HG02678 (cell line): ENCODE data around the gene CAMK4.

Source experiments
- ATAC-seq: cut with Tn5 transposase; IDR thresholded peaks from one replicate; pipeline ENCODE4 v1.9.1; 2021; ENCODE audit warnings: mild to moderate bottlenecking, moderate library complexity; ENCODE audit not compliant: unreplicated experiment

The CAMK4 gene

DNA sequence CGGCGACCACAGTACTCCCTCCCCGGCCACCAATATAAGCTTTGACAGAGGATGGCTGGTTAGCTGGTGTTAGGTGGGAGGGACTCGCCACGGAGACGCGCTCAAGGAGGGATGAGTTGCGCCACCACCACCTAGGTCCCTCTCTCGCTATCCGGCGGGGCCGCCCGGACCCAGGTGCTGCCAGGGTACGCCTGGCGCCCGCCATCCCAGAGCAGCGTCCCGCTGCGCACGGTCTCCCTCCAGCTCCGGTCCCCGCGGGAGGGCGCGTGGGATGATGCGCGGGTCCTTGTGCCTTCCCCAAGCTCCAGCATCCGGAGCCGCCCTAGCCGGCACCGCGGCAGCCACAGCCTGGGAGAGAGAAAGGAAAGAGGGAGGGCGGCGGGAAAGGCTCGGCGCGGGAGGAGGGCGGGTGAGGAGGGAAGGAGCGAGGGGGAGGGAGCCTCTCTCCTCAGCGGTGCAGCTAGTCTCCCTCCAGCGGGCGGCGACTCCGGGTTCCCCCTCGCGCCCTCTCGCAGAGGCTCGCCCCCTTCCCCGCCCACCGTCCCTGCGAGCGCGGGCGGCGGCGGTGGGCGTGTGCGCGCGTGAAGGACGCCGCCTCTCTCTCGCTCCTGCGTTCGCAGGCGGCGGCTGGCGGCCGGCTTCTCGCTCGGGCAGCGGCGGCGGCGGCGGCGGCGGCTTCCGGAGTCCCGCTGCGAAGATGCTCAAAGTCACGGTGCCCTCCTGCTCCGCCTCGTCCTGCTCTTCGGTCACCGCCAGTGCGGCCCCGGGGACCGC is at the start of gene CAMK4:
Gene CAMK4 (plus strand): TSS at position 598 of the 774 bp plus-strand sequence. CDS start 100 bp downstream, at position 698.
- ATAC-seq, result peak; percentile 73

DNA sequence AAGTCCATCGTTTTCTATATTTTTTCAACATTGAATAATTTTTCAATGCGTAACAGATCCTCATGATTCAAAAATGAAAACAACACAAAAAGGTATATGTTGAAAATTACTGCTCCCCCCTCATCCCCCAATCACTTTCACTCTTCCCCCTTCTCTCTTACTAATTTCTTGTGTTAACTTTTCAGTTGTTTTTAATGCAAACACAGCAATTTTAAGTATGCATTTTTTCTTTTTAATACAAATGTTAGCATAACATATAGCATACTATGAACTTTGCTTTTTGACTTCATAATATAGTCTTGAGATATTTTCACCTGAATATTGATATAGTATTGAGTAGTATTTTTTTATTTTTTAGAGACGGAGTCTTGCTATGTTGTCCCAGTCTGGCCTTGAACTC is 41.1 kb upstream of the CAMK4 start:
- ATAC-seq, result no peak

DNA sequence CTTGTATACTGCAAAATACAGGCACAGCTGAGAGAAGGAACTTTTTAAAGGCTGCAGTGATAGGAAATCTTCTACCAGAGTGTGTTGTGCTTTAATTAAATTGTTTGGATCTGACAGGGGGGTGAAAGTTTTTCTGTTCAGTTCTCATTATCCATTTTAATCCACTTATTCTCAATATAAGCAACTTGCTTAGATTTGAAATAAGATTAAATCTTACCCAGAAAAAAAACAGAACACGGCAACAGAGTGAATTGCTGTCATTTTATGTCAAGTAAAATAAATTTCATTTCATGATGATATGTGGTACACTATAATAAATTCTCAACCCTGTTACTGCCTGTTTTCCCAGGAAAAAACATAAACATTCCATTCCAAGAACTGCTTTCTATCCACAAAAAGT is 37.1 kb upstream of the CAMK4 start:
- ATAC-seq, result no peak

DNA sequence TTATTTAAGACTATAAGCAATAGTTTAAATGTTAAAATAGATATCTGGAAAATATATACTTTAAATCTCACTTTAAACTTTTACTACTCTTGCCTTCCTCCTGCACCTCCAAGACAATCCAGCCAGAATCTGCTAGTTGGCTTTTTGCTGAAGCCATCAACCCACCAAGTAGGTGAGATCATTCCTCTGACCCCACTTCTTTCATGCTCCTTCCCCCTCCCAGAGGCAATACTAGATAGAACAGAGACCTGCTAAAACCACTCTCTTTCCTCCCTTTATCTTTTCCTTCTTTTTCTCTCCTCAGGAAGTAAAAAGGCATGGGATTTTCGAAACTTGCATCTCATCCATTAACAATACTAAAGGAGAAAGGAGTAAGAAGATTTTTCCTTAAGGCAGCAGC is 30.1 kb upstream of the CAMK4 start:
- no peak for ATAC-seq

DNA sequence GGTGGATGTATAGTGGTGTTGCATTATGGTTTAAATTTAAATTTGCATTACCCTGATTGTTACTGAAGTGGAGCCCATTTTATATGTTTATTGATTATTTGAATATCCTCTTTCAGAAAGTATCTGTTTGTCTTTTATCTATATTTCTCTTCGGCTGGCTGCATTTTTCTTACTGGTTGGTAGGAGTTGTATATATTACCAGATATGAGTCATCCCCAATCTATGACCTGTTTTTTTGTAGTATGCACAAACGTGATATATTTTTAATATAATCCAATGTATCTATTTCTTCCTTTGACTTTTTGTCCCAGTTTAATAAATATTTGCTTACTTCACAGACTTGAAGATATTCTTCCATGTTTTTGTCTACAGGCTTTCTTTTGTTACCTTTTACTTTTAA is 29.3 kb upstream of the CAMK4 start:
- no peak for ATAC-seq

DNA sequence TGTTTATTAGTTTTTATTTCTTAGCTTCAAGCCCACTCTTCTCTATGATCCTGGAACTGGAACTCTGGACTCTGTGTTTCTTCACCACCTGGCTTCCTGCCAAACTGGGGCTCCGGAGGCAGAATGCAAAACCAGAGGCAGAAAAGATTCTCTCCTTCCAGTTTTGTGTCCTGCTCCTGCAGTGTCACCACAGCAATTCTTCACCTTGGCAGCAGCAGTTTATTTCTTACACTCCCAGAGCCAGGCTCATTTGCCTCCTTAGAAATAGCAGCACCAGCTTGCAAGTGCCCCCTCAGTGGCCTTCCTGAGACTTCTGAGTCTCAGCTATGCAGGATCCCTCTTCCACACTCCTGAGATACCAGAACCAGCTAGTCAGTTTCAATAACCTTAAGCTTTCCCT is 26.7 kb upstream of the CAMK4 start:
- no peak for ATAC-seq

DNA sequence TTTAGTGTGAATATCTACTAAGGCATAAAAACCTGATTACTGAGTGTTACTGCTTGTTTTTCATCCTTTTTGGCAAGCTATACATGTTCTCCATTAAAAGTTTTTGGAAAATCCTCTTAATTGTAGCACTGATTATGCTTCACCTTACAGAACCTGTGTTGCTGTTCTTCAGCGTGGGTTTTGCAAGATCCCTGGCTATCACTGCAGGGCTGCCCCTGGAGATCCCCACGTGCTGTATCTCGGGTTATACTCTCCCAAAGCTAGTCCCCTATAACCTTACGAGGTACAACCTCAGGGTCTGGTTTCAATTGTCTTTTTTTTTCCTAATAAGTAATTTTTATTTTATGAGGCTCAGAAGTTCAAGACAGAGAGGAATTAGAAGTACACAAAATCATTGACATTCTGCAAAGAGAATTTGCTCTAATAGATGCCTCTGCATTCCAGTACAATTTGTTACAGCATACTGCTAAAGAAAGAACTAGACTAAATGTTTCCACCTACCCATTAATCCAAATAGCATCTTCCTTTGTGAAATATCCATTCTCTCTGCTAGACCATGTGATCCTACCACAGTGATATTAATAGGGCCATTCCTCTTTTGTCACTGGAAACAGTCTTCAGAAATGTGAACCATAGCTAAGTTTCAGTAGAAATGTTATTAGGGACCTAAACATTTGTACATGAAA is 25.8 kb upstream of the CAMK4 start:
- ATAC-seq, result no peak

DNA sequence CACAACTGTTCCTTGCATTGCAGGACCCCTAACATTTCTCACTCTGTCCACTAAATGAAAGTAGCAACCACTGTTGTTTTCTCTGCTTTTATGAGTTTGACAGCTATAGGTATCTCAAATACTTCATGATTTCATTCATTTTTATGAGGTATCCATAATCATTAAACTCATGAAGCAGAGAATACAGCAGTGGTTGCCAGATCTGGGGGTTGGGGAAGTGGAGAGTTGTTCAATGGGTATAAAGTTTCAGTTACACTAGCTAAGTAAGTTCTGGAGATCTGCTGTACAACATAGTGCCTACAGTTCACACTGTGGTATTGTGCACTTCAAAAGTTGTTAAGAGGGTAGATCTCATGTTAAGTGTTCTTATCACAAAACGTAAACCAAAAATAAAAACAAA is 23.4 kb upstream of the CAMK4 start:
- no peak for ATAC-seq

DNA sequence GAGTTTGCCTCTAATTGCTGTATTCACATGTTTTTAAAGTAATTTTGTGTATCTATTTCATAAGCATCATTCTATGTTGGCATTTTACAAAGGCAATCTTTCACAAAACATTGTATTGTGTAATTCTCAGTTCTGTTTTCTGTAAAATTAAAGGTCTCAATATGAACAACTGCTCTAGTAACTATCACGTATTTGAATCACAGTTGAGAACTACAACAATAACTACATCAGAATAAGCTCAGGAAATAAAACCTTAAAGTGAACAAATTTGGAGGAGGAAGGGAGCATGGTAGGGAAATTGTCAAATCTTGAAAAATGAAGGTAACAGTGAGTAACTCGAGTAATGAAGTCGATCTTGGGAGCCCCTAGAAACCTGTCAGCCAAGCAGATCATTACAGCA is 22.5 kb upstream of the CAMK4 start:
- no peak for ATAC-seq

DNA sequence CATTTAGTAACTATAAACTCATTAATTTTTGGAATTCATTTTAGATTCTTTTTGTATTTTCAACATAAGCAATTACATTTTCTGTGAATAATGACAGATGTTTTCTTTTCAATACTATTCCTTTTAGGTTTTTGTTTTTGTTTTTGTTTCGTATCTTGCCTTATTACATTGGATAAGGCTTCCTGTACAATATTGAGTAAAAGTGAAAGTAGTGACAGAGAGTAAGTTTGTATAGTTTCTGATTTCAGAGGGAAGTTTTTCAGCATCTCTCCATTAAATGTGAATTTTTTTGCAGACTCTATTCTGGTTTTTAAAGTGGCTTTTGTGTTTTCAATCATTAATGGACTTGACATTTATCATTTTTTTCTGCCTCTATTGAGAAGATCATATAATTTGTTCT is 12.8 kb upstream of the CAMK4 start:
- peak; percentile 67 for ATAC-seq

DNA sequence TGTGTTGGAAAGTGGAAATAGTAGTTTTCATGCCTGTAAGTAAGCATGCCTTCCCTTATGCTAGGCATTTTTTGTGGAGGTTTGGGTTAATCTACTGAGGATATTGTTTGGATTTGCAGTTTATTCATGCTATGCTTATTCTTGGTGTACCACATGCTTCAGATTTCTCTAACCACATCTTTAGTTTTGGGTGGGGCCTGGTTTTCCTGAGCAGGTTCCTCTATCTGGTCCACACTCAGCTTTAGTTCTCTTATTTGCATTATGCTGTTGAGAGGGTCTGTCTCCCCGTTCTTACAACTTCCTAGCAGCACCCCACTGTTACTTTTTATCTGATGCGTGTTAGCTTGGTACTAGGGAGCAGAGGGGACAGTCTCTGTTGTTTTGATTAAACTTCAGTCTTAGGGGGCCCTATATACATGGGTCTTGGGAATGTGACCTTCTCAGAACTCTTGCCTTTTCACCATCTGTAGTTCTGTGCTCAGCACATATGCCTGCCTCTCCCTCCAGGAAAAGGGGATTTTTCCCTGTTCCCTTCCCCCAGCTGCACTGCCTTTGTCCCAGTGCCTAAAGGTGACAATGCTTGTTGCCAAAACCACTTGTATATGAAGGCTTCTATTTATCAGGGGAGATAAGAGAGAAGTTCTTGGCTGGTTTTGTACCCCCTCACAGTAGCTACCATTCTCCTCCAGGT is 10.0 kb upstream of the CAMK4 start:
- ATAC-seq, result no peak

DNA sequence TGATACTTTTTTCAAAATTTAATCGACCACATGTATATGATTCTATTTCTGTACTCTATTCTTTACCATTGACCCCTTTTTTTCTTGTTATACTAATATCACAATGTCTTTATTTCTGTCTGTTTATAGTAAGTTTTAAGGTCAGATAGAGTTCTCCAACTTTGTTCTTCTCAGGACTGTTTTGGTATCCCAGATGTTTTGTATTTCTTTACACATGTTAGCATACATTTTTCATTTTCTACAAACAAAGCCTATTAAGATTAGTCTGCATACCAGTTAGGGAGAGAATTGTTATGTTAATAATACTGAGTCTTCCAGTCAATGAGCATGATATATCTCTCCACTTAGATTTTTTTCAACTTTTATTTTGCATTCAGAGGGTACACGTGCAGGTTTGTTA is 8.2 kb upstream of the CAMK4 start:
- no peak for ATAC-seq

DNA sequence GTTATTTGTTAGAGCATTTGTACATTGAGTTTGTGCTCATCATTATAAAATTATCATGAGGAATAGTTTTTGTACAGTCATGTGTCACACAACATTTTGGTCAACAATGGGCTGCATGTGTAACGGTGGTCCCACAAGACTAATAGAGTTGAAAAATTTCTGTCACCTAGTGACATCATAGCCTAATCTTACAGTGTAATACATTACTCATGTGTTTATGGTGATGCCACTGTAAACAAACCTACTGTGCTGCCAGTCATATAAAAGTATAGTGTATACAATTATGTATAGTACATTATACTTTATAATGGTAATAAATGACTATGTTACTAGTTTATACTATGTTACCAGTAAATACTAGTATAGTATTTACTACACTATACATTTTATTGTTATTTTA is 3.0 kb upstream of the CAMK4 start:
- no peak for ATAC-seq

DNA sequence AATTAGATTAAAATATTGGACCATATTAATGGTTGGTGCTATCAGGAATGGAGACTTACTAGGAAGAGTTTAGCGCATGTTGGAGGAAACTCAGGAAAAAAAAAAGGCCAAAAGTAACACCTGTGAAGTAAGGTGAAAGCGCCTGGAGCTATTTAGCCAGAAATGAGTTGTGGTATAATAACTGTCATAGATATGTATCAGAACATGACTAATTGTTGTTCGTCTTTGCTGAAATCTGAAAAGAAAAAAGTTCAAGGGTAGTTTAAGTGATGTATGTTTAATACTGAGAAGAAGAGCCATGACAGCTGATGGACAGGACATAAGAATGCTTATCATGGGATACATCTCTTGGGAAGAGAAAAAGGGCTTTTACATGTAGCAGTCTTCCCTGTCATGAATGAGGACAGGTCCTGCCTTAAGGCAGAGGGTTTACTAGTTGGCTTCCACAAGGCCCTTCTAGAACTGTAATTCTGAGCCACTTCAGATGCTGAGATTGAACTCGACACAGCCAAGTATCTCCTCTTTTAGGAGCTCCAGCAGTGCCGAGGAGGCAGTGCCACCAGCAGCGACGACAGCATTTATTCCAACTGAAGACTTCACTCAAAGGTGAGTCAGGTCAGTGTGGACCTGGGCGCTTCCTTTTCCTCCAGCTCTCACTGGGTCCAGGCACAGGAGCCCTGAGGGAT is 940 bp upstream of the CAMK4 start:
- ATAC-seq, result no peak

DNA sequence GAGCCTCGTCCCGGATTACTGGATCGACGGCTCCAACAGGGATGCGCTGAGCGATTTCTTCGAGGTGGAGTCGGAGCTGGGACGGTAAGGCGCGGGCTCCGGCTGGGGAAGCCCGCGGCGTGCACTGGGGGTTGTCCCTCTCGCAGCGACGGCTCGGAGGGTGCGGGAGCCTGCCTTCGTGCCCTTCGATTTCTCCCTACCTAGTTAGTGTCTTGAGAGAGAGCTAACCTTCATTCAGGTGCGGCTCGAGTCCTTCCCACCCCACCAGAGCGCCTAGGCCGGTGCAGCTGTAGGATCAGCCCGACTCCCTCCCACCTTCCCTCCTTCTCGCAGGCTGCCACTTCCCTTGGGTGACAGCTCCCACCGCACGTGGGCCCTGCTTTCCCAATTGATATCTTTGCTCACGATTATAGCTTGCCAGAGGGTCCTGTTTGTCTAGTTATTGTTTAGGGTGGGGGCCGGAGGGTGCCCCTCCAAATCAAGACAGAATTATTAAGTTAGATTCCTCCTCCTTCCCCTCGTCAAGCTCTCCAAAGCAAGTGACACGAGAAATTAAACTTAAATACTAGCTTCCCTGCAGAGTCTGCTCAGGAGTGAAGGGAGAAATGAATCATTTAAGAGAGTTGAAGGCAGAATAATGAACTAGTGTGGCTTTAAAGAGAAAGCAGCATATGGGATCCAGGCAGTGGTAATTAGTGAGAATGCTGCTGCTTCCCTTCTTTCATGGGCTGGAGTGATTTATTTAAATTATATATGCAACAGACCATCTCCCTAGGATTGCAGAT is 569 bp downstream of the CAMK4 start:
- peak; percentile 29 for ATAC-seq

DNA sequence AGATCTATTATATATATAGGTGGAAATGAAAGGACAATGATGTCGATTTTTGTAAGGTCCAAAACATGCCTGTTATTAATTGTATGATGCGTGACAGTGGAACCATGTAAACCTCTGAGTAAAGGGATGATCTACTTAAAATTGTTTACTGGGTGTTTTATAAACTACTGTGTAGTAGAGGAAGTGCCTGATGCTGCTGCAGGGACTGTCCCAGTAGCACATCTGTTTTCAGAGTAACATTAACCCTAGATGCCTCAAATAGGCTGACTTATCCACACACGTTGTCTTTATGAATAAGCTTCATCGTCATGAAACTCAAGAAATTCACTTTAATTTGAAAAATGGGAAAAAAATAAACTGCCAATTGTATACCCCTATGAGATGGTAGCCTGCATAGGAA is 1.7 kb downstream of the CAMK4 start:
- ATAC-seq, result no peak

DNA sequence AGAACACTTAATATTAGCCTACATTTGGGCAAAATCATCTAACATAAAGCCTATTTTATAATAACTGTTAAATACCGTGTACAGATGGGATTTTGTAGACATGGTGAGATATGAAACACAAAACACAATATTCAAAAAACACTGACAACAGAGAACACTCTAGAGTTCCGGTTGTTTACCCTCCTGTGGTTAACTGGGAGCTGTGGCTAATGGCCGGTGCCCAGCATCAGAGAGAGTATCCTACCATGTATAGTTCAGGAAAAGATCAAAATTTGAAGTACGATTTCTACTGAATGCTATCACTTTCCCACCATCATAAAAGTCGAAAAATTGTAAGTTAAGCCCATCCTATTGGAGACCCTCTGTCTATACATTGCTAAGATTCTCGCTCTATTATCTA is 2.4 kb downstream of the CAMK4 start:
- ATAC-seq, result no peak

DNA sequence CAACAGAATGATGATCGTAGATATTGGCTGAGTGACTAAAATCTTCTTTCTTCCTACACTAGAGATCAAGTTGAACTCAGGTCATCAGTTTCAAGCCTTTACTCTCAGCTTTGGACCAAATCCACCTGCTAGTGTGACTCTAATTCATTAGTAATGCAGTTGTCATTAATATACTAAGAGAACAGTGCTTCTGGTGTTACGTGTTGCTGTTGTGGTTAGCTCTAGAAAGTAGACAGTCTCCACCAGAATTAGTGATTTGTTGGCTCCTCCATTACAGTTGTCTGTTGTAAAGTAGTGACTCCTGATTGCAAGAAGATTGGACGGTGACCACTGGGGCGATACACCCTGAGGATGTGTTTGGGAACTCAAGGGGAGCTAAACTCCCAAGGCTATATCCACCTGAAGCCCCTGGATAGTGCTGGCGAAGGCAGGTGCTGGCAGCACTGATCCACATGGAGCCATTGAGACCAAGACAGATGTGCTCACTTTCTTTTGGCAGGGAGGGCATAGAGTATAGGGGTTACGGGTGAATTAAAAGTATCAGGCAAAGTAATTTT is 3.1 kb downstream of the CAMK4 start:
- no peak for ATAC-seq

DNA sequence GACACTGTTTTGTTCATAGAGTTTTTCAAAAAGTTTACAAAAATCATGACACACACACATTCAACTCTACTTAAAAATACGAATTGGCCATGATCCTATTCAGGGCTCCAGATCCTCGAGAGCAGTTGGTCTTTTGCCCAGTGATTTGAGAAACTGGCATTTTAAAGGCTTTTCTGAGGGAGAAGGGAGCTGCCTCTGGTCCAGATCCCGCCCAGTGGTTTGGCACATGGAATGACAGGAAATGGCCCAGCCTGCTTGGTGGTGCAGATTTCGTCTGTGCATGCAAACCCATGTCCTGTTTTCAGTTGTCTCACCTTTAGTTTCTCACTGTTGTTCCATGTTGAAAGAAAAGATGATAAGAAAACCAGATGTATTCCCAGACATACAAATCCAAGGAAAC is 3.6 kb downstream of the CAMK4 start:
- no peak for ATAC-seq

DNA sequence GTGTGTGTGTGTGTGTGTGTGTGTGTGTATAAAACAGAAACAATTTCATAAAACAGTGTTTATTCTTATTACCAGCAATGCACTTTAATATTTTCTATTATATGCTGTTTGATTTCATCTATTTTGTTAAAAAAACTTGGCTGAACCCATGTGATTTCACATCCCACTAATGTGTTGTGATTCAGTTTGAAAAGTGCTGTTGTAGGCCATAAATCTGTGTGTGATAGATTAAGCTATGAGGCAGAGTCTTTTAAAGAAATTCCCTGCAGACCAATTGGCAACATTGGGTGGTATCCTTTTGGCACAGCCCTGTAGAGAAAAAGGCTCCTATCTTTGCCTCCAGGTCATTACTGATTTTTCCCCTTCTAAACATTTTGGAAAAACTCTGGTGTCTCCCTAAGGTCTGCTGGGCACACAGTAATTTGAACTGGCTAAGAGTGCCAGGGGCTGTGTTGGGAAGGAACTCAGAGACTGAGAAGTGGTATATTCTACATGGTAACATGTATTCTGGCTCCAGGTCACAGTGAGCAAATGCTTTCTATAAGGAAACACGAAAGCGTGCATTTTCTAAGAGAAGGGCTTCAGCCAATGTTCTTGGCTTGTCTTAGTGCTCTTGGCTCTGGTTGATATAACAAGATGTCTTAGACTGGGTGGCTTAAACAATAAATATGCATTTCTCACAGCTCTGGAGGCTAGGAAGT is 4.5 kb downstream of the CAMK4 start:
- ATAC-seq, result no peak
